Measurements from ENCODE around the gene NRSN2.

Gene NRSN2

DNA sequence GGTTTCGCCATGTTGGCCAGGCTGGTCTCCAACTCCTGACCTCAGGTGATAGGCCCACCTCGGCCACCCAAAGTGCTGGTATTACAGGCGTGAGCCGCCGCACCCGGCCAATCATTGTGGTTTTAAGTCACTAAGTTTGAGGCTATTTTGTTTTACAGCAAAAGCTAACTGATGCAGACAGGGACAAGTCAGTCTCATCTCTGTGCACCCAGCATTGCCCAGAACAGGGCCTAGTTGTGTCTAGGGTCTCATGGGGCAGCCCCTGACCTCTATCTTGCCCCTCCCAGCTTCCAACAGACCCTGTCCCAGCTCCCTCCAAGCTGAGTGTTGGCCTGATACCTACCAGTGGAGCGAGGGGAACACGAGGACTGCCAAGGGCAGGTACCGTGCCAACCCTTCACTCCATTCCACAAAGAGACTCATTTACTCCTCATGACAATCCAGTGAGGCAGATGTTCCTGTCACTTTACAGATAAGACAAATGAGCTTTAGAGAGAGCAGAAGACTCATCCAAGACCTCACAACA lies 52.3 kb downstream of the NRSN2 start:
- DNase-seq: no peak

DNA sequence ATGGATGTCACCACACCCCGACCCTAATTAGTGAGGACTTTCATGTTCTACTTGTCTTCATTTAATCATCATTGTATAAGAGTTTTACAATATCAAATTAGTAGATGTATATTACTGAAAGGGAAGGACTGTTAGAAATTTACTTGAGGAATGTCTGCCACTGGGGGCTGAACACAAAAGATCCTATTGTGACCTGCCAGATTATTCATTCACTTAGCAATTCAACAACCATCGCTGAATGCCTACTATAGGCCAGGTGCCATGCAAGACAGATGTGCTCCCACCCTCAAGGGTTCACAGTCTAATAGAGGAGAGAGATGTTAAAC lies 53.2 kb downstream of the NRSN2 start:
- no peak for DNase-seq

GRCh38 chr20:400454-401275 lies 53.8 kb downstream of the NRSN2 start:
- DNase-seq: no peak

- DNase-seq: no peak
Observed at GRCh38 chr20:401682-402495, 55.0 kb downstream of the NRSN2 start.

DNA sequence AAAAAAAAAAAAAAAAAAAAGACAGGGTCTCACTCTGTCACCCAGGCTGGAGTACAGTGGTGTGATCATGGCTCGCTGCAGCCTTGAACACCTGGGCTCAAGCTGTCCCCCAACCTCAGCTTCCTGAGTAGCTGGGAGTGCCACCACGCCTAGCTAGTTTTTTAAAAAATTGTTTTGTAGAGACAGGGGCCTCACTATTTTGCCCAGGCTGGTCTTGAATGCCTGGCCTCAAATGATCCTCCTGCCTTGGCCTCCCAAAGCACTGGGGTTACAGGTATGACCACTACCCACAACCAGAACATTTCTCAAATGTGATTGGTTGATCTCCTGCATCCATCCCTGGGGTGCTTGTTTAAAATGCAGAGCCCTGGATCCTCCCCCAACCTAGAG lies 55.6 kb downstream of the NRSN2 start:
- DNase-seq: no peak

DNA sequence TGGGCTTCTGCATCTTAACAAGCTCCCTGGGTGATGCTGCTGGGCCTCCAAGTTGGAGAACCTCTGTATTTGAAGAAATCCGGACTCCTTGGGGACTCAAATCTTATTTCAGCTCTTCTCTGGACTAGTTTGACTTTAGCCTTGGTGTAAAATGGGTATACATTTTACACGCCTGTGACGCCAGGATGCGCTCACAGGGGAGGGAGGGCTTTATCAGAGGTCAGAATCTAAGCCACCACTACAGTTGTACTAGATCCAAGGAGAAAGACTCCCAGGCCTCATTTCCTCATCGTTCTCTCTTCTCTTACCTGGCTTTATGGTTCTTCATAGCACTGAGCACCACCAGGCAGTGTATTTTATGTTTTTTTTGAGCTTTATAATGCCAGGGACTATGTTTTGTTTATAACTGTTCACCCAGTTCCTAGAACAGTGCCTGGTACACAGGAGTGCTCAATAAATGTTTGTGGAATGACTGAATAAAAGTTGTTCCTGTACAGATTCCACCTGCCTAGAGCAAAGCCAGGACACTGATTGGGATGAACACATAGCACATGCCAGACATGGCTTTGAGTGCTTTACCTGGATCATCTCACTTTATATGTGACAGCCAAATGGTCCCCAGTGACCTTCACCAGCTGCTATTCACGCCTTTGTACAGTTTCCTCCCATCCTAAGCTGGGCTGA lies 56.1 kb downstream of the NRSN2 start:
- DNase-seq: no peak

- DNase-seq: no peak
Observed at GRCh38 chr20:403582-403957, 56.7 kb downstream of the NRSN2 start.

- DNase-seq: no peak
Observed at GRCh38 chr20:404088-404487, 57.2 kb downstream of the NRSN2 start.
